ENCODE measurements around the gene PMM2.
A peak's percentile ranks its signal among the peaks of the same experiment; 100 is the strongest.
"Not testable (repeated sequence)": the region's sequence is repeated elsewhere in the genome, so short reads cannot be mapped to it uniquely, and the experiment has no call there.

PMM2 gene

DNA sequence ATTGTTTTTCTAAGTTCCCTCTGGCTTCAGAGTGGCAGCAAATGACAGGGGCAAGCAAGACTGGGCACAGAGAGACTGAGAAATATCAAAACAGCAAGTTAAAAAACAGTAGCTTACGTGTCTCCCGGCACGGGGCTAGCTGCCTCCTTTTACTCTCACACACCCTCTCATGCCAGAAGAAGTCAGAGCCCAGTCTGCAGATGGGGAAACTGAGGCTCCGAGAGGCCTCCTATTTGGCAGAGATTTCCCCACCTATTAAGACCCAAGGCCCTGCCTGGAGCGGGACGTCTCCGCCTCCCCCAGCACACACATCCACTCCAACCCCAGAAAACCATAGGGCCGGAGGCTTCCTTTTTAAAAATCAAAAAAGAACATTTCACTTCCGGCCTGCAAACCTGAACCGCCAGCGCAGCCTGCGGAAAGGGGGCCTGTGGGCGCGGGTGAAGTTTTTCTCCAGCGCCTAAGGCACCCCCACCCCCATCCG is 70.3 kb downstream of the PMM2 start:
- peak in 1 of 14 donors; percentile 48 for DNase-seq

DNA sequence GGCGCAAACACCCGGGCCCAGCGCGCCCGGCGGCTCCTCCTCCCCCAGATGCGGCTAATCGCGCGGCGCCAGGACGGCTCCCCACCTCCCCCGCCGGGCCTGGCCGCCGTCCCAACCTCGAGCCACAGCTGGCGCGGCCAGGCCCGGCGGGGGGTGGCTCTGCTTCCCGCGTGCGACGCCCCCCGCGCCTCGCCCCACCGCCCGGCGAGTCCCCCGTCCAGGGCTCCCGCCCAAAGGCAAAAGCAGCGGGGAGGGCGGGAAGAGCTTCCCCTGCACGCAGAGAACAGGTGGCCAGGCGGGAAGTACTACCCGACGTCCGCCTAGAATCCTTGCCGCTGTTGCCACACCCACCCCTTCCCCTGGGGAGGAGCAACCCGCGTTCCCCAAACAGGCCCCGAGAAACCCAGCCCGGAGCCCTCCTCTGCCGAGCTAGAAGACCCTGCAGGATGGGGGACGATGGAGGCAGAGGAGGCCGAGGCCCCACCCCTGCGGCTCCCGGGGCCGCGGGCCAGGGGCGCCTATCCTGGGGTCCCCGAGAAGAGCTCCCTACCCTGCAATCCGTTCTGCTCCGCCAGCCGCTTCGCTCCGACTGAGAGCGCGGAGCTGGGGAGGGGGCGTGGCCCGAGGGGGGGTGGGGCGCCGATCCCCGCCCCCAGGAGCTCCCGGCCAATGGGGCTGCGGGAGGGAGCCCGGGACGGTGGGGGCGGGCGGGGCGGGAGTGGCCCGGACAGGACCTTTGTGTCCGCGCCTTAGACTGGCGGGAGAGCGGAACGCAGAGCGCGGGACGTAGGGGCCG is 71.0 kb downstream of the PMM2 start, which contains the start of gene CARHSP1:
CARHSP1 (minus strand) TSS at position 591 of the 796 bp plus-strand sequence. CDS start 9,678 bp downstream, outside the sequence.
- DNase-seq = peak; percentile 9 to 90 (median 82)

DNA sequence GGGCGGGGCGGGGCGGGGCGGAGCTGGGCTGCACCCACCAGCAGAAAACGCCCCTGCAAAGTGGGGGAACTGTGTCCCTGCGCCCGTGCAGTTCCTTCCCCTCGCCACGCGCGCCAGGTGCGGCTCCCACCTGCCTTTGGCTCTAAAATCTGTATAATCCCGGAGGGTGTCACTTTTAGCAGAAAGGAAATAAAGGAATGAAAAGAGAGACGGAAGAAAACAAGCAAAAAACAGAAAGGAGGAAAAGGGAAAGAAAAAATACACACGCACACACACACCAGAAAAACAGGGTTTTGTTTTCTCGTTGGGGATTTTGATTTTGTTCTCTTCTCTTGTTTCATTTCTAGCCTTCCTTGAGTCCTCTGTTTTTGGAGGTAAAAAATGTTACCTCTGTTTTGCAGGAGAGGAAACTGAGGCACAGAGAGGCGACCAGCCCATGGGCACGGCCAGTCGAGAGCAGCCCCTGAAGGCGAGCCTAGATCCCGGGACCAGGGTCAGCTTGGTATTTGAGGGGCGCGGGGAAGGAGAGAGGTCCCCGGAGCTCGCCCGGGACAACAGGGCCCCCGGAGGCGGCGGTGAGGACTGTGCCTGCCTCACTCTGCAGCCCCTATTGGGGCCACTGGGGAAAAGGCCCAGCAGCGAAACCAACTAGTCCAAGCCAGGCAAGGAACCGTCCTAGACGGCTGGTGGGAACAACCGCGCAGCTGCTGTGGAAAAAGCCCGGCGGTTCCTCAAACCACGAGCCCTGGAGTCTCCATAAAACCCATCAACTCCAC is 71.8 kb downstream of the PMM2 start:
- no peak for DNase-seq

- not testable (repeated sequence) for DNase-seq
These were observed 72.3 kb downstream of the PMM2 start for GRCh38 chr16:8869988-8870241.

GRCh38 chr16:8872071-8872470 is 74.4 kb downstream of the PMM2 start:
- DNase-seq = no peak

DNA sequence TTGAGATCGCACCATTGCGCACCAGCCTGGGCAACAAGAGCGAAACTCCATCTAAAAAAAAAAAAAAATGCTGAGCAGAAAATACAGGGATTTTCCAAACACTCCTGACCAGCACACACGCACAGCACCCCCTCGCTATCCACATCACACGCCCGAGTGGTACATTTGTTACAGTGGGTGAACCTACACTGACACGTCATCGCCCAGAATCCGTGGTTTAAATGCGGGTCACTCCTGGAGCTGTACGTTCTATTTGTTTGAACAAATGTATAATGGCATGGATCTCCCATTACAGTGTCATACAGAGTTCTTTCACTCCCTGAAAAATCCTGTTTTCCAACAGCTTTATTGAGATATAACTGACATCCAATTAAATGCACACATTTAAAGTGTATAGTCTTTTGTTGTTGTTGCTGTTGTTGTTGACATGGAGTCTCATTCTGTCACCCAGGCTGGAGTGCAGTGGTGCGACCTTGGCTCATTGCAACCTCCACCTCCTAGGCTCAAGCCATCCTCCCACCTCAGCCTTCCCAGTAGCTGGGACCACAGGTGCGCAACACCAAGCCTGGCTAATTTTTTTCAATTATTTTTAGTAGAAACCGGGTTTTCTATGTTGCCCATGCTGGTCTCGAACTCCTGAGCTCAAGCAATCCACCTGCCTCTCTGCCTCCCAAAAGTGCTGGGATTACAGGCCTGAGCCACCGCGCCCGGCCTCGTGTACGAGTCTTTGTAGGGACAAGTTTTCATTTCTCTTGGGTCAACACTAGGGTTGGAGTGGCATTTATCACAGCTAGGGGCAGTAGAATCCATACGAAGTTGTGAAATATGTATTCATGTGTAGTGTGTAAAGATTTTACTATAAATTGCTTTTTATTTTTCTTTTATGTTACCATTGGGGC is 75.6 kb downstream of the PMM2 start:
- no peak for DNase-seq

GRCh38 chr16:8873866-8874195 is 76.2 kb downstream of the PMM2 start:
- DNase-seq = not testable (repeated sequence)

GRCh38 chr16:8874388-8874787 is 76.7 kb downstream of the PMM2 start:
- no peak for DNase-seq

DNA sequence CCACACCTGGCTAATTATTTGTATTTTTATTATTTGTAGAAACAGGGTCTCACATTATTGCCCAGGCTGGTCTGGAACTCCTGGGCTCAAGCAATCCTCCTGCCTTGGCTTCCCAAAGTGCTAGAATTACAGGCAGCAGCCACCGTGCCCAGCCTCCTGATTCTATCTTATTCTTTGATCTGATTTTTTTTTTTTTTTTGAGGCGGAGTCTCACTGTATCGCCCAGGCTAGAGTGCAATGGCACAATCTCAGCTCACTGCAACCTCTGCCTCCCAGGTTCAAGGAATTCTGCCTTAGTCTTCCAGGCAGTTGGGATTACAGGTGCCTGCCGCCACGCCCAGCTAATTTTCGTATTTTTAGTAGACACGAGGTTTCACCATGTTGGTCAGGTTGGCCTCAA is 77.7 kb downstream of the PMM2 start:
- DNase-seq = not testable (repeated sequence)

- DNase-seq = no peak
These were observed 80.4 kb downstream of the PMM2 start for GRCh38 chr16:8877894-8878522.

- no peak for DNase-seq
These were observed 80.9 kb downstream of the PMM2 start for GRCh38 chr16:8878523-8878911.

DNA sequence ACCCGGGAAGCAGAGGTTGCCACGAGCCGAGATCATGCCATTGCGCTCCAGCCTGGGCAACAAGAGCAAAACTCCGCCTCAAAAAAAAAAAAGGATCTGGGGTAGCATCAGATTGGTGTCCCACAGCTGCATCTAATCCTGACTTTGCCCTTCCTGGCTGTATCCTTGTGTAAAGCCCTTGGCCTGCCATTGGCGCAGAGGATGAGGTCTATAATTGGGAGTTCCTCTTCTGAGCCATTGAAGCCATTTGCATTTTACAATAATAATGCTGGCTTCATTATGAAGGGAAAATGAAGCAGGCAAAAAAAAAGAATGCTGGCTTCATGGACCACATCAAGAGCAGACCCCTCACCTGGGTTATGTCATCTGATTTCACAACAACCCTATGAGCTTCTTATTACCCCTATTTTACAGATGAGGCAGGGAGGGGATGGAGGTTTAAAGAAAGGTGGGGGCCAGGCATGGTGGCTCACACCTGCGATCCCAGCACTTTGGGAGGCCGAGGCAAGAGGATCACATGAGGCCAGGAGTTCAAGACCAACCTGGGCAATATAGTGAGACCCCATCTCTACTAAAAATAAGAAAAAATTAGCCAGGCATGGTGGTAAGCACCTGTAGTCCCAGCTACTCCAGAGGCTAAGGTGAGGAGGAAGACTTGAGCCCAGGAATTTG is 83.3 kb downstream of the PMM2 start:
- no peak for DNase-seq

GRCh38 chr16:8882041-8882617 is 84.5 kb downstream of the PMM2 start, which contains the start of gene LITAFD:
TSS of gene LITAFD (plus strand) at chr16:8882351. CDS start at chr16:8884356, 2,005 bp downstream.
- DNase-seq = no peak

DNA sequence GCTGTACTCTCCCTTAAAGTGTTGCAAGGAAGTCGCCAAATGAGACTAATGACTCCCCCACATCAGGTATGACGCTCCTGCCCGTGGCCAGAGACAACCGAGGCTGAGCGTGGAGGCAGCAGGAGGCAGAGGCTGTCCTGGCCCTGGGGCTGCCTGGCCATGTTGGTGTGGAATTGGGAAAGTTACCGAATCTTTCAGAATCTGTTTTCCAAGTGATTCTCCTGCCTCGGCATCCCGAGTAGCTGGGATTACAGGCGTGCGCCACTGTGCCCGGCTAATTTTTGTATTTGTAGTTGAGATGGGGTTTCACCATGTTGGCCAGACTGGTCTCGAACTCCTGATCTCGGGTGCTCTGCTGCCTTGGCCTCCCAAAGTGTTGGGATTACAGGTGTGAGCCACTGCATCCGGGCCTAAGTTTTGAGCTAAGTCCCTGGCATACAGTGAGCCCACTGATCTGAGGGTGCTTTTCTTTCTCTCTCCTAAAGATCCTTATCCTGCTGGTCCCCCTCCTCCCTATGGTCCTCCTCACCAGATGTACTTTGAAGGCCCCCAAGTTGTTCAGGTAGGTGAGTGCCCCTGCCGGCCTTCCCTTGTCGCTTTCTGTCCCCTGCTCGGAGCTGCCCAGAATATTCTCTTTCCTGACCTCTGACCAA is 85.2 kb downstream of the PMM2 start:
- no peak for DNase-seq

GRCh38 chr16:8885674-8886592 is 88.3 kb downstream of the PMM2 start:
- DNase-seq = peak in 2 of 14 donors; percentile 11 to 23

DNA sequence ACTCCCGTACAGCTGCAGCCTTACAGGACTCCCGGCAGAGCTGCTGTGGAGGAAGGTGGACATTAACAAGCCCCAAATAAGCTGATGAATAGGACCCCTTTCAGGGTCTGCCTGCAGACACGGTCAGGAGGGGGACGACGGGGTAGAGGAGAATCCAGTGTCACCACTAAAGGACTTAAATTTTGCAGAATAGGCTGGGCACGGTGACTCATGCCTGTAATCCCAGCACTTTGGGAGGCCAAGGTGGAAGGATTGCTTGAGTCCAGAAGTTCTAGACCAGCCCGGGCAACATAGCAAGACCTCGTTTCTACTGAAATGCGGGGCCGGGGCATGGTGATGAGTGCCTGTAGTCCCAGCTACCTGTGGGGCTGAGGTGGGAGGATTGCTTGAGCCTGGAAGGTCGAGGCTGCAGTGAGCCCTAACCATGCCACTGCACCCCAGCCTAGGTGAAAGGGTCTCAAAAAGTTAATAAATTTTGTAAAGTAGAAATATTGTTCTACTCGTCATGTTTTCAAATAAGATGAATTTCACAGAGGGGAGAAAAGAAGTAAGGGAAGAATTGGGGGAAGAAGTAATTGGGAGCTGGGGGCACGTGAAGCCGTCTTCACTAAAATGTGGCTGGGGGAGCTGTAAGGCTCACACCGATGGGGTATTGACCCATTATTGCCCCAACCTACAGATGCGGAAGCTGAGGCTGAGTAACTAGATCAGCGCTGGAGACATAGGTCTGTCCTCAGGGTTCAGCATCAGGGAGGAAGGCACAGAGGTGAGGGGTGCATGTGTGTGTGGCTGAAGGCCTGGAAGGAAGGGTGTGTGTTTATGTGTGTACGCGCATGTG is 89.2 kb downstream of the PMM2 start:
- DNase-seq = no peak

DNA sequence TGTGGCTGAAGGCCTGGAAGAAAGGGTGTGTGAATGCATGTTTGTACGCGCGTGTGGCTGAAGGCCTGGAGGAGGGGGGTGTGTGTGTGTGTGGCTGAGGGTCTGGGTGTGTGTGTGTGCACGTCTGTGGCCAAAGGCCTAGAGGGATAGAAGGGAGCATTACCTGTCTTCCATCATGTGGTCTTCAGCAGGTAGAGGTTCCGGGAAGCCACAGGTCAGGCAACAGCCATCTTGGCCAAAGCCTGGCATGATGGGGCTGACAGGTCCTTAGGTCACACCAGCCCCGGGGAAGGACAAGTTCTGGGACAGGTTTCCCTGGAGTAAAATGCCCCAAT is 89.8 kb downstream of the PMM2 start:
- no peak for DNase-seq

- DNase-seq = peak in 13 of 14 donors; percentile 6 to 94 (median 52)
These were observed 90.4 kb downstream of the PMM2 start for GRCh38 chr16:8887952-8888560.
